HEK293 (cell line): ENCODE measurements around the gene LZTFL1.

Experiments used
- CTCF ChIA-PET: fragments of 350-600 bp; formaldehyde crosslinking; extraction: SDS; loops from one replicate; lab custom pipeline; 2021; ENCODE audit warnings: antibody characterized with exemption; lab: Yijun Ruan, JAX
- POLR2A ChIA-PET: fragments of 300-600 bp; formaldehyde crosslinking; extraction: SDS; loops from one replicate; lab custom pipeline; 2020; ENCODE audit warnings: antibody characterized with exemption, inconsistent platforms; lab: Yijun Ruan, JAX
- H3K27ac ChIP-seq: fragments of 200-500 bp; sonication (Bioruptor generic); 2 replicates; pipeline ENCODE4 v1.5.1; 2014; ENCODE audit warnings: low read depth, low read length, control low read depth, inconsistent platforms; ENCODE audit errors: extremely low read depth
- H3K36me3 ChIP-seq, 2 experiments: fragments of 200-500 bp in 1 of 2; sonication (Bioruptor generic) in 1 of 2; 1 replicate in 1 of 2; 2 replicates in 1 of 2; pipeline ENCODE4 v1.5.1; 2014 to 2017; ENCODE audit warnings: inconsistent platforms in 2 of 2, low read length in 2 of 2; ENCODE audit not compliant: control insufficient read depth in 2 of 2, insufficient read depth in 1 of 2
- H3K4me1 ChIP-seq: fragments of 200-500 bp; sonication (Bioruptor generic); 2 replicates; pipeline ENCODE4 v1.5.1; 2014; ENCODE audit warnings: mild to moderate bottlenecking, low read length, inconsistent platforms; ENCODE audit not compliant: control insufficient read depth, insufficient read depth
- H3K4me3 ChIP-seq: 2 replicates; pipeline ENCODE4 v1.5.1; 2011; ENCODE audit warnings: low read depth, mild to moderate bottlenecking, control low read depth, low read length, moderate library complexity
- H3K9me3 ChIP-seq: fragments of 200-500 bp; sonication (Bioruptor generic); 2 replicates; pipeline ENCODE4 v1.5.1; 2014; ENCODE audit warnings: low read depth, low read length, inconsistent platforms; ENCODE audit not compliant: control insufficient read depth, insufficient read depth
- GLIS2 ChIP-seq: fragments of 450-650 bp; formaldehyde crosslinking; IDR thresholded peaks from 2 replicates; pipeline ENCODE4 v1.5.1; 2016; ENCODE audit warnings: missing biosample characterization, missing genetic modification characterization
- KLF10 ChIP-seq: fragments of 450-650 bp; IDR thresholded peaks from 2 replicates; pipeline ENCODE4 v1.5.1; 2018; ENCODE audit warnings: missing biosample characterization, mild to moderate bottlenecking, missing genetic modification characterization
- MZF1 ChIP-seq: fragments of 450-650 bp; formaldehyde crosslinking; IDR thresholded peaks from 2 replicates; pipeline ENCODE4 v1.5.1; 2017; ENCODE audit warnings: missing biosample characterization, missing genetic modification characterization, borderline replicate concordance
- RBAK ChIP-seq: fragments of 450-650 bp; formaldehyde crosslinking; IDR thresholded peaks from 2 replicates; pipeline ENCODE4 v1.5.1; 2016; ENCODE audit warnings: missing biosample characterization, missing genetic modification characterization
- YY1 ChIP-seq: fragments of 450-650 bp; formaldehyde crosslinking; IDR thresholded peaks from 2 replicates; pipeline ENCODE4 v1.5.1; 2018; ENCODE audit warnings: missing biosample characterization, missing genetic modification characterization
- YY2 ChIP-seq: fragments of 450-650 bp; formaldehyde crosslinking; IDR thresholded peaks from 2 replicates; pipeline ENCODE4 v1.5.1; 2016; ENCODE audit warnings: missing biosample characterization, missing genetic modification characterization
- ZBTB1 ChIP-seq: fragments of 450-650 bp; formaldehyde crosslinking; IDR thresholded peaks from 2 replicates; pipeline ENCODE4 v1.5.1; 2016; ENCODE audit warnings: missing biosample characterization, missing genetic modification characterization
- ZBTB49 ChIP-seq: fragments of 450-650 bp; formaldehyde crosslinking; IDR thresholded peaks from 2 replicates; pipeline ENCODE4 v1.5.1; 2016; ENCODE audit warnings: missing biosample characterization, missing genetic modification characterization, low read depth
- ZBTB8A ChIP-seq: fragments of 450-650 bp; formaldehyde crosslinking; IDR thresholded peaks from 2 replicates; pipeline ENCODE4 v1.5.1; 2016; ENCODE audit warnings: missing biosample characterization, missing genetic modification characterization
- ZFP37 ChIP-seq: fragments of 450-650 bp; formaldehyde crosslinking; IDR thresholded peaks from 2 replicates; pipeline ENCODE4 v1.5.1; 2016; ENCODE audit warnings: missing biosample characterization, missing genetic modification characterization
- ZFP41 ChIP-seq: fragments of 450-650 bp; formaldehyde crosslinking; IDR thresholded peaks from 2 replicates; pipeline ENCODE4 v1.5.1; 2016; ENCODE audit warnings: missing biosample characterization, missing genetic modification characterization, borderline replicate concordance
- ZNF133 ChIP-seq: fragments of 450-650 bp; formaldehyde crosslinking; IDR thresholded peaks from 2 replicates; pipeline ENCODE4 v1.5.1; 2016; ENCODE audit warnings: missing biosample characterization, missing genetic modification characterization
- ZNF169 ChIP-seq: fragments of 450-650 bp; formaldehyde crosslinking; IDR thresholded peaks from 2 replicates; pipeline ENCODE4 v1.5.1; 2016; ENCODE audit warnings: missing biosample characterization, missing genetic modification characterization
- ZNF221 ChIP-seq: fragments of 450-650 bp; formaldehyde crosslinking; IDR thresholded peaks from 2 replicates; pipeline ENCODE4 v1.5.1; 2017; ENCODE audit warnings: missing biosample characterization, missing genetic modification characterization, borderline replicate concordance
- ZNF223 ChIP-seq: fragments of 450-650 bp; formaldehyde crosslinking; IDR thresholded peaks from 2 replicates; pipeline ENCODE4 v1.5.1; 2016; ENCODE audit warnings: missing biosample characterization, missing genetic modification characterization
- ZNF274 ChIP-seq, 2 experiments: fragments of 200-500 bp in 1 of 2; fragments of 450-650 bp in 1 of 2; sonication (Bioruptor generic) in 1 of 2; formaldehyde crosslinking in 1 of 2; IDR thresholded peaks; 2 replicates each; pipeline versions ENCODE4 v1.5.1 to v1.6.1; 2014 to 2016; ENCODE audit warnings: borderline replicate concordance in 1 of 2, inconsistent platforms in 1 of 2, low read length in 1 of 2, missing biosample characterization in 1 of 2, missing genetic modification characterization in 1 of 2
- ZNF37A ChIP-seq: fragments of 450-650 bp; IDR thresholded peaks from 2 replicates; pipeline ENCODE4 v1.5.1; 2018; ENCODE audit warnings: missing biosample characterization, missing genetic modification characterization
- ZNF416 ChIP-seq: fragments of 450-650 bp; formaldehyde crosslinking; IDR thresholded peaks from 2 replicates; pipeline ENCODE4 v1.5.1; 2016; ENCODE audit warnings: missing biosample characterization, missing genetic modification characterization
- ZNF423 ChIP-seq: fragments of 450-650 bp; formaldehyde crosslinking; IDR thresholded peaks from 2 replicates; pipeline ENCODE4 v1.5.1; 2016; ENCODE audit warnings: missing biosample characterization, missing genetic modification characterization
- ZNF426 ChIP-seq: fragments of 450-650 bp; formaldehyde crosslinking; IDR thresholded peaks from 2 replicates; pipeline ENCODE4 v1.5.1; 2017; ENCODE audit warnings: missing biosample characterization, missing genetic modification characterization, mild to moderate bottlenecking, inconsistent platforms, moderate library complexity
- ZNF473 ChIP-seq: fragments of 450-650 bp; formaldehyde crosslinking; IDR thresholded peaks from 2 replicates; pipeline ENCODE4 v1.5.1; 2017; ENCODE audit warnings: missing biosample characterization, missing genetic modification characterization
- ZNF501 ChIP-seq: fragments of 450-650 bp; formaldehyde crosslinking; IDR thresholded peaks from 2 replicates; pipeline ENCODE4 v1.5.1; 2016; ENCODE audit warnings: missing biosample characterization, missing genetic modification characterization
- ZNF560 ChIP-seq: fragments of 450-650 bp; formaldehyde crosslinking; IDR thresholded peaks from 2 replicates; pipeline ENCODE4 v1.5.1; 2017; ENCODE audit warnings: missing biosample characterization, missing genetic modification characterization, borderline replicate concordance
- ZNF654 ChIP-seq: fragments of 450-650 bp; formaldehyde crosslinking; IDR thresholded peaks from 2 replicates; pipeline ENCODE4 v1.5.1; 2016; ENCODE audit warnings: low read depth, missing biosample characterization, missing genetic modification characterization
- ZNF658 ChIP-seq: fragments of 450-650 bp; formaldehyde crosslinking; IDR thresholded peaks from 2 replicates; pipeline ENCODE4; 2016; ENCODE audit warnings: missing biosample characterization, missing genetic modification characterization
- ZNF664 ChIP-seq: fragments of 450-650 bp; formaldehyde crosslinking; IDR thresholded peaks from 2 replicates; pipeline ENCODE4 v1.5.1; 2016; ENCODE audit warnings: missing biosample characterization, missing genetic modification characterization
- ZNF843 ChIP-seq: fragments of 450-650 bp; formaldehyde crosslinking; IDR thresholded peaks from 2 replicates; pipeline ENCODE4 v1.5.1; 2016; ENCODE audit warnings: missing biosample characterization, missing genetic modification characterization
- TF ChIP-seq, protein P1 (sequence below): fragments of 450-650 bp; formaldehyde crosslinking; IDR thresholded peaks from 2 replicates; pipeline ENCODE4 v1.5.1; 2016; ENCODE audit warnings: missing biosample characterization, missing genetic modification characterization
- TF ChIP-seq, protein P2 (sequence below): fragments of 450-650 bp; formaldehyde crosslinking; optimal IDR thresholded peaks from 2 replicates; pipeline ENCODE3; 2016; ENCODE audit warnings: missing biosample characterization, mild to moderate bottlenecking, missing genetic modification characterization
- TF ChIP-seq, protein P3 (sequence below): fragments of 450-650 bp; formaldehyde crosslinking; IDR thresholded peaks from 2 replicates; pipeline ENCODE4 v1.5.1; 2016; ENCODE audit warnings: missing biosample characterization, missing genetic modification characterization, borderline replicate concordance

The LZTFL1 gene

DNA sequence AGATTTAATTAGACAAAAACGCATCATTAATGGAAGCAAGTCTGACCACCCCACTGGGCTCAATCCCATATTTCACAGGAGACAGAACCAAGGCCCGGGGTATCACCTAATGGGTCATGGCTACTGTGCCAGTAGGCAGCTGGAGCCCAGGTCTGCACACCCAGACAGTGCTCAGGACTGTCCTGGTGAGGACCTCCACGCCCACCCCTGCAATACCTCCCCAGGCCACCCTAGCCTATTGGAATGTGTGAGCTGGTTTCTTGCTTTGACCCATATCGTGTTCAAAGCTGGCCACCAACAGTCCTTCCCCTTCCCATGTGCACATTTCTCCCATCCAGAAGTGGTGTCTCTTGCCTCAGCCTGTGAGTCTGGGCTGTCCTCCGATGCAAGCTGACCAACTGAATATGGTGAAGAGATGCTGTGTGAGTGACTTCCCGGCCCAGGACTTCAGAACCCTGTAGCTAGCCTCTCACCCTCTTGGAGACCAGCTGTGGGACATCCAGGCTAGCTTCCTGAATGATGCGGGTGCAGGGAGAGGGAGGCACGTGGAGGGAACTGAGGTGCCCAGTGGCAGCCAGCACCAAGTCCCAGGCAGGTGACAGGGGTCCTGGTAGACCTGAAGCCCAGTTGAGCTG lies 64.7 kb downstream of the LZTFL1 start:
- no peak overlapping the region for H3K4me3 ChIP-seq
- no peaks in the 10 kb centered on the region for H3K4me1 ChIP-seq
- no peaks in the 10 kb centered on the region for H3K36me3 ChIP-seq
- no peak overlapping the region for H3K27ac ChIP-seq
- no peak for TF ChIP-seq ZFP41 (tag by site-specific recombination)
- TF ChIP-seq YY2 (tag by site-specific recombination) = no peak
- no peak for TF ChIP-seq ZNF37A (tag by site-specific recombination)
- no peak for TF ChIP-seq ZNF223 (tag by site-specific recombination)
- TF ChIP-seq YY1 = no peak
- no peak for TF ChIP-seq ZBTB49 (tag by site-specific recombination)
- TF ChIP-seq ZNF560 (tag by site-specific recombination) = no peak
- no peak for TF ChIP-seq ZNF169 (tag by site-specific recombination)
- TF ChIP-seq ZNF658 (tag by site-specific recombination) = no peak
- TF ChIP-seq ZNF654 (tag by site-specific recombination) = no peak
- TF ChIP-seq ZNF133 (tag by site-specific recombination) = no peak
- TF ChIP-seq, protein P1, sequence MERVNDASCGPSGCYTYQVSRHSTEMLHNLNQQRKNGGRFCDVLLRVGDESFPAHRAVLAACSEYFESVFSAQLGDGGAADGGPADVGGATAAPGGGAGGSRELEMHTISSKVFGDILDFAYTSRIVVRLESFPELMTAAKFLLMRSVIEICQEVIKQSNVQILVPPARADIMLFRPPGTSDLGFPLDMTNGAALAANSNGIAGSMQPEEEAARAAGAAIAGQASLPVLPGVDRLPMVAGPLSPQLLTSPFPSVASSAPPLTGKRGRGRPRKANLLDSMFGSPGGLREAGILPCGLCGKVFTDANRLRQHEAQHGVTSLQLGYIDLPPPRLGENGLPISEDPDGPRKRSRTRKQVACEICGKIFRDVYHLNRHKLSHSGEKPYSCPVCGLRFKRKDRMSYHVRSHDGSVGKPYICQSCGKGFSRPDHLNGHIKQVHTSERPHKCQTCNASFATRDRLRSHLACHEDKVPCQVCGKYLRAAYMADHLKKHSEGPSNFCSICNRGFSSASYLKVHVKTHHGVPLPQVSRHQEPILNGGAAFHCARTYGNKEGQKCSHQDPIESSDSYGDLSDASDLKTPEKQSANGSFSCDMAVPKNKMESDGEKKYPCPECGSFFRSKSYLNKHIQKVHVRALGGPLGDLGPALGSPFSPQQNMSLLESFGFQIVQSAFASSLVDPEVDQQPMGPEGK (tag by site-specific recombination) = no peak
- no peak for TF ChIP-seq ZNF423 (tag by site-specific recombination)
- no peak for TF ChIP-seq ZBTB1
- no peak for TF ChIP-seq KLF10 (tag by site-specific recombination)
- no peak for TF ChIP-seq ZNF274 (IDR thresholded peaks at IDR 0.05; ENCODE audit: low read length)
- no peak for TF ChIP-seq ZNF274 (tag by site-specific recombination; IDR thresholded peaks at IDR 0.05; ENCODE audit: borderline replicate concordance)
- TF ChIP-seq ZNF473 (tag by site-specific recombination) = no peak
- TF ChIP-seq, all 188 proteins: peak for 0
- ChIA-PET CTCF (interaction anchor here (0.6 to 0.9 kb wide), 3 partner anchors 17 to 296 kb away, joined by 3 read pairs; no protein-coding TSS in a partner anchor), POLR2A (no interaction called here)
- no peaks in the 10 kb centered on the region for H3K9me3 ChIP-seq

DNA sequence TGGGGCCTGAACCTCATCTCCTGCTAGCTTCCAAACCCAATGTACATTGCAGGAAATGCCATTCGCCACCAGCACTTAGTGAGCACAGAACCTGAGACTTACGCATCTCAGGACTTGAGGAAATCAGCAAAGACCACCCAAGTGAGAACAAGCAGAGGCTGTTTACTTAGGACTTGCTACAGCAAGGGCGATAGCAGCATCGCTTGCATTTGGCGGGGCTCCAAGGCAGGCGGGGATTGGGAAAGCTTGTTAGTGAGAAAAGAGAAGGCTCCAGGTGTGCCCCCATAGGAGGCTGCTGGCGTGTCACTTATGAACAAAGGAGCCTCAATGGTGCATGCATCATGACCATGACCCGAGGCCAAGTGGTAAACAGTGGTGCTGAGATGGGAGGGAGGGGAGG lies 65.3 kb downstream of the LZTFL1 start:
- H3K36me3 ChIP-seq = no peaks in the 10 kb centered on the region
- H3K9me3 ChIP-seq = no peaks in the 10 kb centered on the region
- H3K4me3 ChIP-seq = no peak overlapping the region
- CTCF ChIA-PET = no interaction called here
- POLR2A ChIA-PET = no interaction called here
- no peaks in the 10 kb centered on the region for H3K4me1 ChIP-seq
- H3K27ac ChIP-seq = no peak overlapping the region
- TF ChIP-seq ZNF416 (tag by site-specific recombination) (no peak), ZBTB8A (tag by site-specific recombination) (no peak), ZNF843 (tag by site-specific recombination) (no peak), ZFP37 (tag by site-specific recombination) (no peak), ZNF221 (tag by site-specific recombination) (no peak), YY2 (tag by site-specific recombination) (no peak), GLIS2 (tag by site-specific recombination) (no peak), RBAK (tag by site-specific recombination) (no peak), ZNF169 (tag by site-specific recombination) (no peak), ZNF664 (no peak), ZNF426 (tag by site-specific recombination) (no peak), ZNF501 (no peak), MZF1 (tag by site-specific recombination) (no peak)
- TF ChIP-seq, protein P2, sequence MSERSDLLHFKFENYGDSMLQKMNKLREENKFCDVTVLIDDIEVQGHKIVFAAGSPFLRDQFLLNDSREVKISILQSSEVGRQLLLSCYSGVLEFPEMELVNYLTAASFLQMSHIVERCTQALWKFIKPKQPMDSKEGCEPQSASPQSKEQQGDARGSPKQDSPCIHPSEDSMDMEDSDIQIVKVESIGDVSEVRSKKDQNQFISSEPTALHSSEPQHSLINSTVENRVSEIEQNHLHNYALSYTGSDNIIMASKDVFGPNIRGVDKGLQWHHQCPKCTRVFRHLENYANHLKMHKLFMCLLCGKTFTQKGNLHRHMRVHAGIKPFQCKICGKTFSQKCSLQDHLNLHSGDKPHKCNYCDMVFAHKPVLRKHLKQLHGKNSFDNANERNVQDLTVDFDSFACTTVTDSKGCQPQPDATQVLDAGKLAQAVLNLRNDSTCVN (tag by site-specific recombination) = no peak
- TF ChIP-seq, protein P3, sequence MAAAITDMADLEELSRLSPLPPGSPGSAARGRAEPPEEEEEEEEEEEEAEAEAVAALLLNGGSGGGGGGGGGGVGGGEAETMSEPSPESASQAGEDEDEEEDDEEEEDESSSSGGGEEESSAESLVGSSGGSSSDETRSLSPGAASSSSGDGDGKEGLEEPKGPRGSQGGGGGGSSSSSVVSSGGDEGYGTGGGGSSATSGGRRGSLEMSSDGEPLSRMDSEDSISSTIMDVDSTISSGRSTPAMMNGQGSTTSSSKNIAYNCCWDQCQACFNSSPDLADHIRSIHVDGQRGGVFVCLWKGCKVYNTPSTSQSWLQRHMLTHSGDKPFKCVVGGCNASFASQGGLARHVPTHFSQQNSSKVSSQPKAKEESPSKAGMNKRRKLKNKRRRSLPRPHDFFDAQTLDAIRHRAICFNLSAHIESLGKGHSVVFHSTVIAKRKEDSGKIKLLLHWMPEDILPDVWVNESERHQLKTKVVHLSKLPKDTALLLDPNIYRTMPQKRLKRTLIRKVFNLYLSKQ (tag by site-specific recombination) = no peak
